Adipose tissue (tissue), 3 donors: ENCODE data around the gene SLC6A7. TPM values are rescaled to one million over a fixed set of nuclear protein-coding genes. Genes with fewer than 3 reads are reported as not detected.
"Not testable (repeated sequence)": the region's sequence is repeated elsewhere in the genome, so short reads cannot be mapped to it uniquely, and the experiment has no call there.

Experiments used
- H3K27ac ChIP-seq: one replicate; pipeline ENCODE4 v1.5.1; 2013; ENCODE audit warnings: low read depth, low read length
- WGBS, 3 donors: extraction: QIAGEN DNeasy Blood & Tissue Kit; methylation state at CpG; one replicate each; pipeline ENCODE4 v1.1.7; 2013; 5-methylcytosine and 5-hydroxymethylcytosine counted together
- polyA plus RNA-seq, 3 donors: library from polyadenylated mRNA; stranded (reverse); fragments of 200-250 nt; gene quantifications; one replicate each; pipeline ENCODE4 v1.2.3, GENCODE V29; 2013
- donor health status: healthy with polysubstance abuse.
- donor health status: Bipolar disorder and iron deficiency.
- donor health status: healthy.

The SLC6A7 gene
- polyA plus RNA-seq, 3 donors = not detected

DNA sequence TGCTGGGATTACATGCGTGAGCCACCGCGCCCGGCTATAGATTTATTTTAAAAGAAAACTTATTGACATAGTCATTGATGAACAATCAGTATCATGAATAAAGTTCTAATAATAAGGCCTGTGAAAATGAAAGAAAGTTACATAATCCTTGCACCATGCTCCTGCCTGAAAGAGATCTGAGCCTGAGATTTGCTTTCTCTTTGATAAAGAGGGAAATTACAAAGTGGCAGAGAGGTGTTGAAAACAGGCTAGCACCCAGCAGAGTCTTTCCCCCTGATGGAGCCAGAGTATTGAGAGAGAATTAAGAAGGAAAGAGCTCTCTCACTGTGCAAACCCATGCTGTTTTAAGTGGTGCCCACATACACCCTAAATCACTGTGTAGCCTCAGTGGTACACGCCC lies 37.2 kb downstream of the SLC6A7 start:
- 93 to 98% (median 93%) methylated on average over 5 of the region's 5 CpGs for WGBS, 3 donors
- no peak overlapping the region for H3K27ac ChIP-seq

DNA sequence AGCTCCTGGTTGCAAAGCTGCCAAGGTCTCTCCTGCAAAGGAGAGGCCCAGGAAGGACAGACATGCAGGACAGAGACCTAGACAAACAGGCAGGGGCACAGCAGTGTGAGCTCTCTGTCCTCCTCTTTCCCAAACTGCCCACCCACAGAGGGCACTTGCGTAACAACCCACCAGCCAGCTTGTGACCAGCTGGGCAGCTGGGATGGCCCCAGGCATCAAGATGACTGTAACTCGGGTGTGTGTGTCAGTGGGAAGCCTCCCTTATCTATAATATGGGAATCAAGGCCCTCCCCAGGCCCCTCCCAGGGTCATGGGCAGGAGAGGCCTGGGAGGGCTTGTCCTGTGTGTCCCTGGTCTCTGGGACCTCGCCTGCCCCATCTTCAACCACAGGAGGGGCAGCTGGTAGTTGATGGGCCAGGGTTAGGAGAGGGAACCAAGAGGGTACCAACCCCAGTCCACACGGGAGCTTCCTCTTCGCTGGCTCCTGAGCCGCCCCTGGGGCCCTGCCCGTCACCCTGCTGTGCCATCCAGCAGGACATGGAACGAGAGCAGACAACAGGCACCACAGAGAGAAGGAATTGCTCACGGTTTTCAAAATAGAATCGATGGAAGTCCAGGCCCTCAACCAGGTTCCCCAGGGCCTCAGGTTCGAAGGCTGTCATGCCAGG lies 37.9 kb downstream of the SLC6A7 start:
- no peak overlapping the region for H3K27ac ChIP-seq
- WGBS, 3 donors = 79 to 84% (median 81%) methylated on average over 11 of the region's 11 CpGs

- no peak overlapping the region for H3K27ac ChIP-seq
- 77 to 95% (median 78%) methylated on average over 3 of the region's 3 CpGs for WGBS, 3 donors
Observed at GRCh38 chr5:150229571-150229970, 39.7 kb downstream of the SLC6A7 start.

GRCh38 chr5:150230842-150231241 lies 41.0 kb downstream of the SLC6A7 start:
- no peak overlapping the region for H3K27ac ChIP-seq
- 79 to 90% (median 87%) methylated on average over 7 of the region's 7 CpGs for WGBS, 3 donors

DNA sequence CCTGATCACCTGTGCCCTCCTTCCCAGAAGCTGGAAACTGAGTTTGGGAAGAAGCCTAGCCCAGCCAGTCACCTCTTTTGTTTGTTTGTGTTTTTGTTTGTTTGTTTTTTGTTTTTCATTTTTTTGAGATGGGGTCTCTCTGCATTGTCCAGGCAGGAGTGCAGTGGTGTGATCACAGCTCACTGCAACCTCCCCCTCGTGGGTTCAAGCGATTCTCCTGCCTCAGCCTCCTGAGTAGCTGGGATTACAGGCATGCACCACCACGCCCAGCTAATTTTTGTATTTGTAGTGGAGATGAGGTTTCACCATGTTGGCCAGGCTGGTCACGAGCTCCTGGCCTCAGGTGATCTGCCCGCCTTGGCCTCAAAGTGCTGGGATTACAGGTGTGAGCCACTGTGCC lies 43.8 kb downstream of the SLC6A7 start:
- H3K27ac ChIP-seq = not testable (repeated sequence)
- 89 to 96% (median 96%) methylated on average over 5 of the region's 5 CpGs for WGBS, 3 donors

- H3K27ac ChIP-seq = no peak overlapping the region
- WGBS, 3 donors = 68 to 76% (median 75%) methylated on average over 5 of the region's 5 CpGs
Observed at GRCh38 chr5:150234576-150235499, 45.0 kb downstream of the SLC6A7 start.

GRCh38 chr5:150235500-150235854 lies 45.6 kb downstream of the SLC6A7 start:
- no peak overlapping the region for H3K27ac ChIP-seq
- WGBS, 3 donors = 80 to 88% (median 85%) methylated on average over 5 of the region's 5 CpGs

- WGBS, 3 donors = 80 to 84% (median 81%) methylated on average over 2 of the region's 2 CpGs
- H3K27ac ChIP-seq = no peak overlapping the region
Observed at GRCh38 chr5:150236313-150236712, 46.5 kb downstream of the SLC6A7 start.

DNA sequence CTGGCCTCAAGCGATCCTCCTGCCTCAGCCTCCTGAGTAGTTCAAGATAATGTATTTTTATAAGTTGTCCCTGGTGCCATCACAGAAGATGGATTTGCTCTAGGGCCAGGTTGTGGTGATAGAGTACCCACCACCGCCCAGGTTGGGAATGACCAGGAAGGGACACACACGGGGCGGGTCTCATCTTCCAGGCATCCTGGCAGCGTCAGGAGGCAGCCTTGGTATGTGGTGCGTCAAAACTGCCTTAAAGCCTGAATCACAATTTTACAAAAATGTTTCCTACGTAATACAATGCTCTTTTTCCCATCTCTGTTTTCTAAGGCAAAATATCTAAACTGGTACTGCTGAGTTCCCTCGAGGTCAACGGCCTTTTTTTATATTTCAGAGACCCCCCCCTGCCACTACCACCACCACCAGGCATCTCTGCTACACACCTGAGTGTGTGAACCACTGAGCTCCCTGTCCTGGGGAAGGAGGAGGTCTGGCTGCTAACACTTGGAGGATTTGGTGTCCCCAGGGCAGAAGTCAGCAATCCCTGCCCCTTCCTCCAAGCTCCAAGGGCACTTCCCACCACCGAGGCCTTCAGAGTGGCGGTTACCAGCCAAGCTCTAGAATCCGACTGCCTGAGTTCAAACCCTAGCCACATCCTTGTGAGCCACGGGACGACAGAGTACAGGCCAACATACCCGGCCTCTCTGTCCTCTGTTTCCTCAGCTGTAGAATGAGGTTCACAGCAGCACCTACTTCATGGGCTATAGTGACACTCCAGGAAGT lies 47.3 kb downstream of the SLC6A7 start:
- WGBS, 3 donors = 85 to 88% (median 86%) methylated on average over 15 of the region's 15 CpGs
- no peak overlapping the region for H3K27ac ChIP-seq

DNA sequence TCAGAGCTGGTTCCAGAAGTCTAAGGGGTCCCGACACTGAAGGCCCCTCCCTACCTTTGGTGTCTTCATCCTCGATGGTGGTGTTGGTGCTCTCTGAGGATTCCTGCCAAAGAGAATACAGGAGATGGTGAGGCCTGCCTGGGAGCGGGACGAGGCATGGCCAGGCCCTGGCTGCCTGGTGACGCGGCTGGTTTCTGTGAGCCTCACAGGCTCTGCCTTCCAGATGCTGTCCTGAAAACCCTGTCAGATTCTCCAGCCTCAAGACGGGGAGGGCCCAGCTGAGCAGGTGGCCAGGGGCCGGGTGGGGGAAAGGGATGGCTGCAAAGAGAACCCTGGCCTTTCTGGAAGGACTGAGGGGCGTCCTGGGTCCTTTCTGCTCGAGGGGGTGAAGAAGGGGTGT lies 48.8 kb downstream of the SLC6A7 start:
- 83 to 95% (median 93%) methylated on average over 10 of the region's 10 CpGs for WGBS, 3 donors
- H3K27ac ChIP-seq = no peak overlapping the region

- 92 to 94% (median 93%) methylated on average over 19 to 21 of the region's 21 CpGs for WGBS, 3 donors
- H3K27ac ChIP-seq = no peak overlapping the region
Observed at GRCh38 chr5:150239099-150239793, 49.4 kb downstream of the SLC6A7 start.

DNA sequence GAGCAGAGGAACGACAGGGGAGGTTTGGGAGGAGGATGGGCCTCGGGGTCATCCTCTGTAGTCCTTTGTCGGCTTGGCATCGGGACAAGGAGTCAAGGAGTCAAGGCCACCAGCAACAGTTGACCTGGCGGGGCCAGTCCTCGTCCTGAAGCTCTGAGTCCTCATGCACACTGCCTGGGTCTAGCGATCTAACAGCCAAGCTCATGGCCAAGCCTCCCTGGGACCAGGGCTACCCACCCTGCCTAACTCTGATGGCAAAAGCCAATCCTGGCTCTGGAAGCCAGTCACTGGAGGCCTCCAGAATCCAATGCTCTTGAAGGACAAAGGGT lies 49.9 kb downstream of the SLC6A7 start:
- H3K27ac ChIP-seq = no peak overlapping the region
- WGBS, 3 donors = 87 to 89% (median 88%) methylated on average over 7 of the region's 7 CpGs

GRCh38 chr5:150241298-150242160 lies 51.7 kb downstream of the SLC6A7 start:
- H3K27ac ChIP-seq = no peak overlapping the region
- 54 to 74% (median 64%) methylated on average over 14 of the region's 14 CpGs for WGBS, 3 donors

DNA sequence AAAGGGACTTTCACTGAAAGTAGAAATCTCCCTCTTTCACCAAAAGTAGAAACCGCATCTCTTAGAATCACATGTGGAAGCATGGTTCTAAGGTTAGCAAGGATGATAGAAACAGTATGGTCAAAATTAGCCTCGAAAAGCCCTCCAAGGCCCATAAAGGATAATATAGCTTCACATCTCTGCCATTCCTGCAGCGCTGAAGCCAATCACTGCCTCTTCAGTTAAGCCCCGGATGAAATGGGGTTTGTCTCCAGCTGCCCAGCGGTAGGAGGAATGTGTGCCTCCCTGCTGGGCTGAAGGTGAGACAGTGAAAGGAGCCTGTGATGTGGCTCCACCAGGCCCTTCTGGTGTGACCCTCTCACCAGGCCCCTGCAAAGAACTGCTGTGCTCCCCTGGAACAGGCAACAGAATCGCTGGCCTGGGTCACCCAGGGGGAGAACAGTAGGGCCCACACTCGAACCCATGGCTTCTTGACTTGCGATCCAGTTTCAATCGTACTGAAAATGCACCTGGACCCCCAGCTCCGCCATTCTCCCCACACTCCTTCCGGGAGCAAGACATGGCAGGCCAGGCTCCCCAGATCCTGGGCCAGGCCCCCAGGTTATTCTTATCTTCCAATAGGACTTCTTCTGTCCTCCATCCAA lies 52.5 kb downstream of the SLC6A7 start:
- no peak overlapping the region for H3K27ac ChIP-seq
- WGBS, 3 donors = 91 to 93% (median 92%) methylated on average over 11 of the region's 11 CpGs

- 83 to 96% (median 92%) methylated on average over 4 of the region's 4 CpGs for WGBS, 3 donors
- H3K27ac ChIP-seq = no peak overlapping the region
Observed at GRCh38 chr5:150243590-150243989, 53.7 kb downstream of the SLC6A7 start.

GRCh38 chr5:150244209-150244608 lies 54.3 kb downstream of the SLC6A7 start:
- H3K27ac ChIP-seq = no peak overlapping the region
- 82 to 90% (median 84%) methylated on average over 7 of the region's 7 CpGs for WGBS, 3 donors

- 51 to 80% (median 61%) methylated on average over 14 to 18 of the region's 18 CpGs for WGBS, 3 donors
- H3K27ac ChIP-seq = no peak overlapping the region
Observed at GRCh38 chr5:150245111-150245789, 55.4 kb downstream of the SLC6A7 start.
